NB4 (cell line): ENCODE data around the gene AFF1.

Source experiments
- POLR2A ChIP-seq: IDR thresholded peaks from 2 replicates; pipeline ENCODE4 v1.6.1; 2011; ENCODE audit warnings: mild to moderate bottlenecking; ENCODE audit not compliant: insufficient read length; ENCODE audit errors: extremely low read depth
- TF ChIP-seq, protein P1 (sequence below): IDR thresholded peaks from one replicate; pipeline ENCODE4 v1.5.1; 2012; ENCODE audit warnings: low read depth, low read length

DNA sequence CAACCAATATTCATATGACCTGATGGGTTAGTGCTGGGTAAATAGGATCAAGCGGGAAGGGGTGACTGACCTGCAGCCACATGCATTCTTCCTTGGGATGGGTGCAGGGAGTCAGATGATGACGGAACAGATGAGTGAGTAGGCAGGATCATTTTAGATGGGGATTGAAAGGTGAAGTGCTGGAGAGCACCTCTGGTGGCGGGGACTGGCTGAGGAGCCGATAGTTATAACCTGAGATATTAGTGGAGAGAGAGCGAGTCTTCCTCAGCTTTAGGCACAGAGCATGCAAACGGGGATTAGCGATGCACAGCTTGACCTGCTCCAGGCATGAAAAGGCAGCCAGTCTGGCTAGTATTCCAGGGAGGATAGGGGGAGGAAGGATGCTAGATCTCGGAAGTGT lies 99.1 kb downstream of the AFF1 start:
- TF ChIP-seq, protein P1, sequence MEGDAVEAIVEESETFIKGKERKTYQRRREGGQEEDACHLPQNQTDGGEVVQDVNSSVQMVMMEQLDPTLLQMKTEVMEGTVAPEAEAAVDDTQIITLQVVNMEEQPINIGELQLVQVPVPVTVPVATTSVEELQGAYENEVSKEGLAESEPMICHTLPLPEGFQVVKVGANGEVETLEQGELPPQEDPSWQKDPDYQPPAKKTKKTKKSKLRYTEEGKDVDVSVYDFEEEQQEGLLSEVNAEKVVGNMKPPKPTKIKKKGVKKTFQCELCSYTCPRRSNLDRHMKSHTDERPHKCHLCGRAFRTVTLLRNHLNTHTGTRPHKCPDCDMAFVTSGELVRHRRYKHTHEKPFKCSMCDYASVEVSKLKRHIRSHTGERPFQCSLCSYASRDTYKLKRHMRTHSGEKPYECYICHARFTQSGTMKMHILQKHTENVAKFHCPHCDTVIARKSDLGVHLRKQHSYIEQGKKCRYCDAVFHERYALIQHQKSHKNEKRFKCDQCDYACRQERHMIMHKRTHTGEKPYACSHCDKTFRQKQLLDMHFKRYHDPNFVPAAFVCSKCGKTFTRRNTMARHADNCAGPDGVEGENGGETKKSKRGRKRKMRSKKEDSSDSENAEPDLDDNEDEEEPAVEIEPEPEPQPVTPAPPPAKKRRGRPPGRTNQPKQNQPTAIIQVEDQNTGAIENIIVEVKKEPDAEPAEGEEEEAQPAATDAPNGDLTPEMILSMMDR: no peak
- no peak for TF ChIP-seq POLR2A
